C4-2B (cell line): ENCODE data around the gene UNC50.
"Not testable (repeated sequence)": the region's sequence is repeated elsewhere in the genome, so short reads cannot be mapped to it uniquely, and the experiment has no call there.

ENCODE experiments used
- H3K27ac ChIP-seq: fragments of 450-650 bp; 2 replicates; pipeline ENCODE4 v1.5.1; 2017
- ZFX ChIP-seq: fragments of 450-650 bp; IDR thresholded peaks from 2 replicates; pipeline ENCODE4 v1.6.1; 2017
- TF ChIP-seq, protein P1 (sequence below): fragments of 450-650 bp; conservative IDR thresholded peaks from 2 replicates; pipeline ENCODE4 v1.5.1; 2017; ENCODE audit warnings: mild to moderate bottlenecking

Gene UNC50

DNA sequence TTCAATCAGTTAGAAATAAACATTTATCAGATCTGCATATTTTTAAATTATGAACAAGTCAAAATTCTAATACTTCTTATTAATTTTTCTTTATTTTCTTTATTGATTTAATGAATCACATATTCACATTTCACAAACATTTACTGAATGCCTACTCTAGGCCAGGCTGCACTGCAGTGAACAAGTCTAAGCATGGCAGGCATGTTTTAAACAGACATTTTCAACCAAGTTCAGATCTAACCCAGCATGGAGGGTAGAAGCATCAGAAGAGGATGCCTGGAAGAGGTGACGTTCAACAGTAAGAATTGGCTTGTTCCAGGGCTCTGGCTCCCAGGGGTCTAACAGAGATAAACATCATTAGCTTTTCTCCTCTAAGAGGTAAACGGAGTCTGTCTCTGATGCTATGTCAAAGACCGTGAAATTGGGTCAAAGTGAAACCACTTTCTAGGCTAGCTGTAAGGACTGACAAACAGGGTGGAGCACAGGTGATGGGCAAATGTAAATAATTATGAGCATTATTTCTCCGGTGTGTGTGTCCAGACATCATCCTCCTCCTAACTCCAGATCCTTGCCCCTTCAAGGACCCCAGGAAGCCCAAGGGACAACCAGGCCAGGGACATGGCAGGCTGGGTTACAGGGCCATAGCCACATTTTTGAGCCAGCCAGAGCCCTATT lies 50.6 kb downstream of the UNC50 start:
- H3K27ac ChIP-seq: no peak overlapping the region
- no peak for TF ChIP-seq ZFX
- TF ChIP-seq, protein P1, sequence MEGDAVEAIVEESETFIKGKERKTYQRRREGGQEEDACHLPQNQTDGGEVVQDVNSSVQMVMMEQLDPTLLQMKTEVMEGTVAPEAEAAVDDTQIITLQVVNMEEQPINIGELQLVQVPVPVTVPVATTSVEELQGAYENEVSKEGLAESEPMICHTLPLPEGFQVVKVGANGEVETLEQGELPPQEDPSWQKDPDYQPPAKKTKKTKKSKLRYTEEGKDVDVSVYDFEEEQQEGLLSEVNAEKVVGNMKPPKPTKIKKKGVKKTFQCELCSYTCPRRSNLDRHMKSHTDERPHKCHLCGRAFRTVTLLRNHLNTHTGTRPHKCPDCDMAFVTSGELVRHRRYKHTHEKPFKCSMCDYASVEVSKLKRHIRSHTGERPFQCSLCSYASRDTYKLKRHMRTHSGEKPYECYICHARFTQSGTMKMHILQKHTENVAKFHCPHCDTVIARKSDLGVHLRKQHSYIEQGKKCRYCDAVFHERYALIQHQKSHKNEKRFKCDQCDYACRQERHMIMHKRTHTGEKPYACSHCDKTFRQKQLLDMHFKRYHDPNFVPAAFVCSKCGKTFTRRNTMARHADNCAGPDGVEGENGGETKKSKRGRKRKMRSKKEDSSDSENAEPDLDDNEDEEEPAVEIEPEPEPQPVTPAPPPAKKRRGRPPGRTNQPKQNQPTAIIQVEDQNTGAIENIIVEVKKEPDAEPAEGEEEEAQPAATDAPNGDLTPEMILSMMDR: no peak

DNA sequence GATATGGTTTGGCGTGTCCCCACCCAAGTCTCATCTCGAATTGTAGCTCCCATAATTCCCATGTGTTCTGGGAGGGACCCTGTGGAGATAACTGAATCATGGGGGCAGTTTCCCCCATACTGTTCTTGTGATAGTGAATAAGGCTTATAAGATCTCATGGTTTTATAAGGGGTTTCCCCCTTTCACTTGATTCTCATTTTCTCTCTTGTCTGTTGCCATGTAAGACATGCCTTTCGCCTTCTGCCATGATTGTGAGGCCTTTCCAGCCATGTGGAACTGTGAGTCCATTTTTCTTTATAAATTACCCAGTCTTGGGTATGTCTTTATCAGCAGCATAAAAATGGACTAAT lies 51.1 kb downstream of the UNC50 start:
- H3K27ac ChIP-seq: not testable (repeated sequence)

DNA sequence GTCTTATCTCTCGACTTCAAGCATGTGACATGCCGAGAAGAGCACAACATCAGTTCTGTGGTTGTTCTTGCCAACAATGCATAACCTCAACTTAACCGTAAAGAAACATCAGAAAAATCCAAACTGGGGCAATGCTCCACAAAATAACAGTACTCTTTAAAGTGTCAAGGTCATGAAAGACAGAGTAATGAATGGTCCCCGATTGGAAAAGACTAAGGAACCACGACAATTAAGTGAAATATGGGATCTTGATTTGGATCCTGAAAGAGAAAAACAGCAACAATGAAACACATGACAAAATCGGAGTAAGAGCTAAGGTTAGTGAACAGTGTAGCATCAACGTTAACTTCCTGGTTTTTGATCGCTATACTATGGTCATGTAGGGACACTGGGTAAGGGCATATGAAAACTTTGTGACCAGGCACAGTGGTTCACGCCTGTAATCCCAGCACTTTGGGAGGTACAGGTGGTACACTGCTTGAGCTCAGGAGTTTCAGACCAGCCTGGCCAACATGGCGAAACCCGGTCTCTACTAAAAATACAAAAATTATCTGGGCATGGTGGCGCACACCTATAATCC lies 55.2 kb downstream of the UNC50 start:
- TF ChIP-seq, protein P1: no peak
- H3K27ac ChIP-seq: no peak overlapping the region

DNA sequence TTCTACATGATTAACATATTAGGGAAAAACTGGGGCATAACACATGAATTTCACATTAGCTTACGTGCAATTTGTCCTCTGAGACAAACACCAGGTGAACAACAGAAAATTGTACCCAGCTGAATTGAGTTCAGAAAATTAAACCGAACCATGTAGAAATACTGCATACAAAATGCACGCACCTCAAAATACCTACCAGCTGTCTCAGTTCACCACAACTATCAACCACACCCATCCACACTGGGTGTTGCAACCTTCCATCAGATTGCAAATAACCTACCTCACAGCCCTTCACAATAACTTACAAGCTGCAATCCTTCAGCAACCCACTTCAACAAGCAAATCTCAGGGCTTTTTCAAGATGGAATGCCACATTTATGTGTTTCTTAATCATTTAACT lies 55.9 kb downstream of the UNC50 start:
- no peak overlapping the region for H3K27ac ChIP-seq
- TF ChIP-seq ZFX: no peak

DNA sequence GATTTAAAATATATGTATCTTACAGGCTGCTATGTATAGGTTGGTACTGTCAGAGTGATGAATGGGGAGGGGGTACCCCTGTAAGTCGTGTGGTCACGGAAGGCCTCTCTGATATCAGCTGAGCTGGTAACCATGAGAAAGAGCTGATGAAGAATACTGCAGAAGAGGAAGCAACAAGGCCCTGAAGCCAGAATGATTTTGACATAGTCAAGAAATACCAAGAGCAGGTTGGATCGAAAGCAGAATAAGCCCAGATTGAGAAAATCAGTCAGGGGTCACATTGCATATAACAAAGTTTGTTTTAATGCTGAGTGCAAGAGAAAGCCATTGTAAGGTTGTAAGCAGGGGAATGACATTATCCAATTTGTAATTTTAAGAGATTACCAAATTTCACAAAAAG lies 57.3 kb downstream of the UNC50 start:
- no peak overlapping the region for H3K27ac ChIP-seq
- no peak for TF ChIP-seq ZFX
- TF ChIP-seq, protein P1: no peak
